Ascending aorta (tissue), 2 donors: Measurements from ENCODE around the gene MGAT4C. TPM values are rescaled to one million over a fixed set of nuclear protein-coding genes. Genes with fewer than 3 reads are reported as not detected.

Source experiments
- DNase-seq, 2 donors: peaks; one replicate each; pipeline ENCODE4 v3.0.0-alpha.2; 2019; ENCODE audit warnings: low spot score in 2 of 2
- H3K27ac ChIP-seq, 2 donors: fragments of 200-600 bp; sonication (generic); one replicate each; pipeline ENCODE4 v1.5.1; 2016 to 2017; ENCODE audit warnings: mild to moderate bottlenecking in 1 of 2
- H3K27me3 ChIP-seq: fragments of 200-600 bp; sonication (generic); one replicate; pipeline ENCODE4 v1.5.1; 2017
- H3K36me3 ChIP-seq, 2 donors: fragments of 200-600 bp; sonication (generic); one replicate each; pipeline ENCODE4 v1.5.1; 2016
- H3K4me1 ChIP-seq, 2 donors: fragments of 200-600 bp; sonication (generic); one replicate each; pipeline ENCODE4 v1.5.1; 2016 to 2017; ENCODE audit warnings: mild to moderate bottlenecking in 1 of 2
- H3K4me3 ChIP-seq, 2 donors: fragments of 200-600 bp; sonication (generic); one replicate each; pipeline ENCODE4 v1.5.1; 2016 to 2017; ENCODE audit warnings: mild to moderate bottlenecking in 1 of 2
- H3K9me3 ChIP-seq, 2 donors: fragments of 200-600 bp; sonication (generic); one replicate each; pipeline ENCODE4 v1.5.1; 2016
- CTCF ChIP-seq, 3 experiments: fragments of 200-600 bp in 2 of 3; fragments of 450-650 bp in 1 of 3; sonication (generic) in 2 of 3; IDR thresholded peaks; one replicate each; pipeline ENCODE4 v1.5.1; 2016 to 2019; ENCODE audit warnings: antibody characterized with exemption in 3 of 3, mild to moderate bottlenecking in 1 of 3, moderate library complexity in 1 of 3
- intact Hi-C: fragments of 100-400 bp; cut with DNase I; formaldehyde crosslinking; loops from one replicate; pipeline ENCODE4 v1.15.1; 2023
- total RNA-seq: library from RNA; depleted of rRNA; stranded (reverse); fragments of >200 nt; gene quantifications from one replicate; pipeline ENCODE4 v1.1.0, GENCODE V29; 2016

Gene MGAT4C
- total RNA-seq, 1 donor from 2014 or later: not detected

GRCh38 chr12:86198696-86199444 is 57.3 kb downstream of the MGAT4C start:
- Histone ChIP-seq H3K4me3 (no peak overlapping the region), H3K4me1 (no peaks in the 10 kb centered on the region), H3K27me3 (no peaks in the 10 kb centered on the region), H3K36me3 (no peaks in the 10 kb centered on the region), H3K9me3 (no peaks in the 10 kb centered on the region), H3K27ac (no peak overlapping the region)
- no peak for DNase-seq
- intact Hi-C loops: no loop called here
- TF ChIP-seq CTCF (IDR thresholded peaks at IDR 0.05): no peak

- no peaks in the 10 kb centered on the region for H3K27me3 ChIP-seq
- no peak for DNase-seq
- no peaks in the 10 kb centered on the region for H3K4me1 ChIP-seq
- H3K36me3 ChIP-seq: no peaks in the 10 kb centered on the region
- H3K4me3 ChIP-seq: no peak overlapping the region
- intact Hi-C loops: no loop called here
- H3K9me3 ChIP-seq: no peaks in the 10 kb centered on the region
- no peak overlapping the region for H3K27ac ChIP-seq
- no peak for TF ChIP-seq CTCF (IDR thresholded peaks at IDR 0.05)
These were observed 59.7 kb downstream of the MGAT4C start for GRCh38 chr12:86196465-86196864.

DNA sequence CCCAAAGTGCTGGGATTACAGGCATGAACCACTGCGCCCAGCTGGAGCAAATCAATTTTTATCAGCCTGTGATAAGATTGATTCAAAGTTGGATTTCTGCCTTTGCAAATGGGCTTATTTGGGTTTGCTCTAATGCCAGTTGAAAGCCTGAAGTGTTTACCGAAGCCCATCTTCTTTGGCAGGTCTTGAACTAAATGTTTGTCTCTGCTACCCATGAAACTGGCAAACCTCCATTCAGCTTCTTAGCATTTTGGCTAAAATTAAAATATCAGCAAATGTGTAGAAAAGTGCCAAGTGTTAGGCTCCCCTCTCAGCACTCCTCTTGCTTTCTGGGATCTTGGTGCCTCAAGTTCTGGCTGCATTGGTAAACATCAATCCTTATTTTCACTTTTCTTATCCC is 61.5 kb downstream of the MGAT4C start:
- no peak overlapping the region for H3K27ac ChIP-seq
- no peak overlapping the region for H3K4me3 ChIP-seq
- H3K36me3 ChIP-seq: no peaks in the 10 kb centered on the region
- TF ChIP-seq CTCF (IDR thresholded peaks at IDR 0.05): no peak
- no peaks in the 10 kb centered on the region for H3K4me1 ChIP-seq
- H3K9me3 ChIP-seq: no peaks in the 10 kb centered on the region
- intact Hi-C loops: no loop called here
- no peak for DNase-seq
- no peaks in the 10 kb centered on the region for H3K27me3 ChIP-seq

GRCh38 chr12:86193931-86194330 is 62.3 kb downstream of the MGAT4C start:
- no peaks in the 10 kb centered on the region for H3K4me1 ChIP-seq
- no peaks in the 10 kb centered on the region for H3K9me3 ChIP-seq
- intact Hi-C loops: no loop called here
- no peaks in the 10 kb centered on the region for H3K27me3 ChIP-seq
- no peak for DNase-seq
- no peak for TF ChIP-seq CTCF (IDR thresholded peaks at IDR 0.05)
- H3K4me3 ChIP-seq: no peak overlapping the region
- no peaks in the 10 kb centered on the region for H3K36me3 ChIP-seq
- no peak overlapping the region for H3K27ac ChIP-seq

DNA sequence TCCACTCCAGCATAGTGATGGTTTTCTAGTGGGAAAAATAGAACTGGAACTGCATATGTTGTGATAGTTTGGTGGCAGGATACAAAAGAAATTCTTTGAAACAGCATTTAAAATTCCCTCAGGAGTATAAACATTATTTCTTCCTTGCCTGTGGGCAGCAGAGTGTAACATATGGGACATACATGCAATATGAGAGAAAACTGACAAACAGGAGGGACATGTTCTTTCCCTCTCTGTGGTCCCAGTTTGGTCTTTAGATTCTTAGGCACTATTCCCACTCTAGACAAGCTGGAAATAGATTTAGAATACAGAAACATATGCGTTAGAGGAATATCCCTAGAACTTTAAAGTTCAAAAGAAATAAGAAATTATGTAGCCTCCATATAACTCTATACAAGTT is 68.0 kb downstream of the MGAT4C start:
- Histone ChIP-seq H3K4me3 (no peak overlapping the region), H3K4me1 (no peaks in the 10 kb centered on the region), H3K27me3 (no peaks in the 10 kb centered on the region), H3K36me3 (no peaks in the 10 kb centered on the region), H3K9me3 (no peaks in the 10 kb centered on the region), H3K27ac (no peak overlapping the region)
- no peak for TF ChIP-seq CTCF (IDR thresholded peaks at IDR 0.05)
- DNase-seq: no peak
- intact Hi-C loops: no loop called here

GRCh38 chr12:86186449-86186848 is 69.7 kb downstream of the MGAT4C start:
- H3K27me3 ChIP-seq: no peaks in the 10 kb centered on the region
- no peaks in the 10 kb centered on the region for H3K4me1 ChIP-seq
- TF ChIP-seq CTCF (IDR thresholded peaks at IDR 0.05): no peak
- no peaks in the 10 kb centered on the region for H3K9me3 ChIP-seq
- no peak overlapping the region for H3K27ac ChIP-seq
- no peak for DNase-seq
- no peaks in the 10 kb centered on the region for H3K36me3 ChIP-seq
- intact Hi-C loops: no loop called here
- no peak overlapping the region for H3K4me3 ChIP-seq
